NCI-H1436 (cell line): ENCODE data around the gene CPAMD8.

ENCODE experiments used
- DNase-seq: peaks from one replicate; lab custom pipeline; 2025; lab: John Stamatoyannopoulos, UW

The CPAMD8 gene

GRCh38 chr19:16920816-16921529 lies 105.6 kb downstream of the CPAMD8 start:
- DNase-seq, result no peak

- no peak for DNase-seq
Measured at GRCh38 chr19:16919496-16919895, 107.1 kb downstream of the CPAMD8 start.

- no peak for DNase-seq
Measured at GRCh38 chr19:16917401-16917800, 109.2 kb downstream of the CPAMD8 start.

GRCh38 chr19:16915734-16916133 lies 110.9 kb downstream of the CPAMD8 start:
- no peak for DNase-seq

- no peak for DNase-seq
Measured at GRCh38 chr19:16915135-16915534, 111.5 kb downstream of the CPAMD8 start.

- no peak for DNase-seq
Measured at GRCh38 chr19:16914421-16914820, 112.2 kb downstream of the CPAMD8 start.

GRCh38 chr19:16912780-16913179 lies 113.8 kb downstream of the CPAMD8 start:
- DNase-seq, result no peak

- DNase-seq, result no peak
Measured at GRCh38 chr19:16911046-16911445, 115.6 kb downstream of the CPAMD8 start.

GRCh38 chr19:16908759-16909158 lies 117.9 kb downstream of the CPAMD8 start:
- no peak for DNase-seq

GRCh38 chr19:16904599-16904998 lies 122.0 kb downstream of the CPAMD8 start:
- no peak for DNase-seq

- no peak for DNase-seq
Measured at GRCh38 chr19:16903347-16903746, 123.3 kb downstream of the CPAMD8 start.

GRCh38 chr19:16902545-16902944 lies 124.1 kb downstream of the CPAMD8 start:
- no peak for DNase-seq

- DNase-seq, result no peak
Measured at GRCh38 chr19:16901491-16902175, 125.0 kb downstream of the CPAMD8 start.

- no peak for DNase-seq
Measured at GRCh38 chr19:16899566-16900075, 127.0 kb downstream of the CPAMD8 start.

- DNase-seq, result no peak
Measured at GRCh38 chr19:16898361-16899015, 128.1 kb downstream of the CPAMD8 start.

- DNase-seq, result no peak
Measured at GRCh38 chr19:16897856-16898161, 128.8 kb downstream of the CPAMD8 start.

GRCh38 chr19:16897029-16897855 lies 129.4 kb downstream of the CPAMD8 start:
- peak; percentile 23 for DNase-seq

- no peak for DNase-seq
Measured at GRCh38 chr19:16896146-16897028, 130.2 kb downstream of the CPAMD8 start.

GRCh38 chr19:16895467-16896145 lies 131.0 kb downstream of the CPAMD8 start:
- DNase-seq, result no peak

GRCh38 chr19:16894080-16894479 lies 132.5 kb downstream of the CPAMD8 start:
- DNase-seq, result no peak

GRCh38 chr19:16893686-16893989 lies 133.0 kb downstream of the CPAMD8 start:
- DNase-seq, result no peak
